Loucy (cell line): Measurements from ENCODE around the gene ESAM.

Experiments used
- H2AFZ ChIP-seq: fragments of 200-600 bp; sonication (generic); 2 replicates; pipeline ENCODE4 v1.6.0; 2016; ENCODE audit warnings: antibody characterized with exemption, mild to moderate bottlenecking, low read length, moderate library complexity
- H3F3A ChIP-seq: fragments of 200-600 bp; 2 replicates; pipeline ENCODE4 v1.6.0; 2016; ENCODE audit warnings: antibody characterized with exemption, low read depth, mild to moderate bottlenecking
- H3K27me3 ChIP-seq: fragments of 200-600 bp; sonication (generic); 2 replicates; pipeline ENCODE4 v1.6.1; 2014; ENCODE audit warnings: low read length, mild to moderate bottlenecking; ENCODE audit not compliant: insufficient read depth, poor library complexity, severe bottlenecking
- H3K36me3 ChIP-seq: fragments of 200-600 bp; sonication (generic); 2 replicates; pipeline ENCODE4 v1.6.1; 2016; ENCODE audit warnings: low read length; ENCODE audit not compliant: insufficient read depth
- H3K4me1 ChIP-seq: fragments of 200-600 bp; sonication (generic); 2 replicates; pipeline ENCODE4 v1.5.1; 2014; ENCODE audit warnings: low read length, mild to moderate bottlenecking; ENCODE audit not compliant: insufficient read depth, poor library complexity, severe bottlenecking
- H3K4me2 ChIP-seq: fragments of 200-600 bp; sonication (generic); 2 replicates; pipeline ENCODE4 v1.6.0; 2014; ENCODE audit warnings: antibody characterized with exemption, low read length, low read depth, mild to moderate bottlenecking; ENCODE audit not compliant: poor library complexity, severe bottlenecking
- H3K4me3 ChIP-seq: fragments of 200-600 bp; sonication (generic); 2 replicates; pipeline ENCODE4 v1.5.1; 2014; ENCODE audit warnings: low read length, mild to moderate bottlenecking, mixed read lengths; ENCODE audit not compliant: poor library complexity, severe bottlenecking
- H3K79me2 ChIP-seq: fragments of 200-600 bp; sonication (generic); 2 replicates; pipeline ENCODE4 v1.6.1; 2014; ENCODE audit warnings: low read length; ENCODE audit not compliant: insufficient read depth
- H3K9ac ChIP-seq: fragments of 200-600 bp; sonication (generic); 2 replicates; pipeline ENCODE4 v1.6.0; 2014; ENCODE audit warnings: mild to moderate bottlenecking, low read depth, low read length, moderate library complexity; ENCODE audit not compliant: poor library complexity, severe bottlenecking
- H3K9me2 ChIP-seq: fragments of 200-600 bp; sonication (generic); replicated peaks from 2 replicates; pipeline ENCODE4 v1.6.1; 2016; ENCODE audit warnings: low read depth, low read length, mixed read lengths
- H3K9me3 ChIP-seq: fragments of 200-600 bp; sonication (generic); 2 replicates; pipeline ENCODE4 v1.6.1; 2014; ENCODE audit warnings: mild to moderate bottlenecking, antibody characterized with exemption, low read length, low read depth; ENCODE audit not compliant: insufficient read depth
- H4K20me1 ChIP-seq: fragments of 200-600 bp; sonication (generic); 2 replicates; pipeline ENCODE4 v1.6.0; 2014; ENCODE audit warnings: antibody characterized with exemption, low read length, mild to moderate bottlenecking; ENCODE audit not compliant: insufficient read depth, poor library complexity, severe bottlenecking
- CTCF ChIP-seq: fragments of 200-600 bp; sonication (generic); conservative IDR thresholded peaks from 2 replicates; pipeline ENCODE4 v1.5.1; 2014; ENCODE audit warnings: mild to moderate bottlenecking, antibody characterized with exemption, low read length
- EZH2phosphoT487 ChIP-seq: fragments of 200-600 bp; IDR thresholded peaks from 2 replicates; pipeline ENCODE4 v1.6.1; 2018; ENCODE audit warnings: antibody characterized with exemption, mild to moderate bottlenecking, moderate library complexity, borderline replicate concordance

ESAM gene

DNA sequence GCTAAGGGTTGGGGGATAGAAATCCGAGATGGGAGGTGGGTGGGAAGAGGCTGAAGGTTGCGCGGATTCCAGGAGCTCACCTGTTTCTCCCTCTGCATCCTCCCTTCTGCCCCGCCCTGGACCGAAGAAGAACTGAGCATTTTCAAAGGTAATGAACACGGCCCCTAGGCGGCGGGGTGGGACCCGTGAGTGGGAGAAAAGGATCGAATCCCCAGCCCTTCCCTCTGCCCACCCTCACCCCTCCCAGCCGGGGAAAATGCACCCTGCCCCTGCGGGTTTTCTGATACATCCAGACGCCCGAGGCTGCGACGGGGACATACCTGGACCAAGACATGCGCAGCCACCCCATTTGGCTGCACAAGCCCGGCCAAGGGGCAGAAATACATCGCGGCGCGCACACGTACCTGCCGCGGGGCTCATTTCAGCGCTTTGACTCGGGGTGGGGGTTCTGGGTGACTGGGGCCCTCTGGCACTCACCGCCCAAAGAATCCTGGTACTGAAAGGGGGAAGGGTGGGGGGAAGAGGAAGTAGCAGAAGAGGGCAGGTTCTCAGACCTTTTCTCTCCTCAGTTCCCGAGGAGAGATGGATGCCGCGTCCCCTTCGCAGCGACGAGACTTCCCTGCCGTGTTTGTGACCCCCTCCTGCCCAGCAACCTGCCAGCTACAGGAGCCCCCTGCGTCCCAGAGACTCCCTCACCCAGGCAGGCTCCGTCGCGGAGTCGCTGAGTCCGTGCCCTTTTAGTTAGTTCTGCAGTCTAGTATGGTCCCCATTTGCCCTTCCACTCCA, 16.1 kb downstream of the ESAM start:
- H3F3A ChIP-seq = no peaks in the 10 kb centered on the region
- H3K9ac ChIP-seq = no peak overlapping the region
- TF ChIP-seq EZH2phosphoT487 (no peak), CTCF (no peak)

DNA sequence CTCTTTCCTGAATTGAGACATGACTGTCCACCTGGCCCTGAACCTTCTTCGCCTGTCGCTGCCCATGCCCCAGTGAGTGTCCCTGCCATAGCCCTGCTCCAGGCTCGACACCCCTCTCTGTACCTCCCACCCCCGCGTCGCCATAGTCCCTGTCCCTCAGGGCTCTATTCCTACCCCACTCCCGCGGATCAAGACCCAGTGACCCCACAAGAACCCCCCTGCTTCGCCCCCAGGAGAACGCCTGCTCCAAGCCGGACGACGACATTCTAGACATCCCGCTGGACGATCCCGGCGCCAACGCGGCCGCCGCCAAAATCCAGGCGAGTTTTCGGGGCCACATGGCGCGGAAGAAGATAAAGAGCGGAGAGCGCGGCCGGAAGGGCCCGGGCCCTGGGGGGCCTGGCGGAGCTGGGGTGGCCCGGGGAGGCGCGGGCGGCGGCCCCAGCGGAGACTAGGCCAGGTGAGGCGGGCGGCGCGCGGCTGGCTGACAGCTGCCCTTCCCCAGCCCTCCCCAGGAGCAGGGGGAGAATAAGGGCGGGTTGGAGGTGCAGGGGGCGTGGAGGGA, 16.7 kb downstream of the ESAM start:
- H4K20me1 ChIP-seq = peaks cover 3% of the 10 kb centered on the region
- H3K4me3 ChIP-seq = no peak overlapping the region

More for the DNA sequence above, 16.1 kb downstream of the ESAM start:
- H2AFZ ChIP-seq = no peak overlapping the region
- H3K4me3 ChIP-seq = no peak overlapping the region
- H3K36me3 ChIP-seq = no peaks in the 10 kb centered on the region
- peaks cover 9% of the 10 kb centered on the region for H3K4me1 ChIP-seq
- no peaks in the 10 kb centered on the region for H3K27me3 ChIP-seq
- H3K79me2 ChIP-seq = no peaks in the 10 kb centered on the region
- no peaks in the 10 kb centered on the region for H4K20me1 ChIP-seq
- H3K9me2 ChIP-seq = no peaks in the 10 kb centered on the region
- H3K4me2 ChIP-seq = no peak overlapping the region
- H3K9me3 ChIP-seq = no peaks in the 10 kb centered on the region

DNA sequence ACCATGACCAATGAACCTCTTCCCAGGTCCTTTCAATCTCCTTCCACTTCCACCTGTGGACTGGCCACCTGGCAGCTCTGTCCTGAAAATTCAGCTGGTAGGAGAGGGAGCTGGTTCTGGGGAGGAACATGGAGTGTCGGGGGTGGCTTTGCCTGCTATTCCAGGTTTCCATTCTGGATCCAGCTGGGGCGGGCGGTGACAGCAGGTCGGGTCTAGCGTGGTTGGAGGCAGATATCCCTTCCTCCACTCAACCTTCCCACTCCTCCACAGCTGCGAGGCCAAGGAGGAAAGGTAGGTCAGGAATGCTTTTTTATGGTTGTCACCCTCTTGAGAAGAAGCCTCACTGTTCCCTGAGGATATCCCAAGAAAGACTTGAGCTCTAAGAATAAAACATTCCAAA, 19.0 kb downstream of the ESAM start:
- Histone ChIP-seq H4K20me1 (peaks cover 3% of the 10 kb centered on the region), H2AFZ (no peak overlapping the region), H3K79me2 (no peaks in the 10 kb centered on the region), H3K36me3 (no peaks in the 10 kb centered on the region), H3K9me2 (no peaks in the 10 kb centered on the region), H3K27me3 (no peaks in the 10 kb centered on the region), H3K9ac (no peak overlapping the region), H3K4me3 (no peak overlapping the region), H3F3A (no peaks in the 10 kb centered on the region), H3K9me3 (no peaks in the 10 kb centered on the region), H3K4me1 (peaks cover 22% of the 10 kb centered on the region), H3K4me2 (no peak overlapping the region)
- no peak for TF ChIP-seq EZH2phosphoT487
- no peak for TF ChIP-seq CTCF

More for the DNA sequence above, 16.7 kb downstream of the ESAM start:
- no peak overlapping the region for H2AFZ ChIP-seq
- no peak overlapping the region for H3K9ac ChIP-seq
- H3K9me2 ChIP-seq = no peaks in the 10 kb centered on the region
- H3K4me2 ChIP-seq = no peak overlapping the region
- no peaks in the 10 kb centered on the region for H3K36me3 ChIP-seq
- no peaks in the 10 kb centered on the region for H3F3A ChIP-seq
- TF ChIP-seq EZH2phosphoT487 = no peak
- no peak for TF ChIP-seq CTCF
- peaks cover 11% of the 10 kb centered on the region for H3K4me1 ChIP-seq
- no peaks in the 10 kb centered on the region for H3K9me3 ChIP-seq
- no peaks in the 10 kb centered on the region for H3K27me3 ChIP-seq
- no peaks in the 10 kb centered on the region for H3K79me2 ChIP-seq
